Measurements from ENCODE around the gene QRICH1.

The QRICH1 gene

GRCh38 chr3:49001155-49001554 lies 92.7 kb downstream of the QRICH1 start:
- no peak for TF ChIP-seq CTCF (IDR thresholded peaks at IDR 0.05; ENCODE audit: low read depth, low read length)
- H3K4me3 ChIP-seq (replicated peaks in 1 of 2; ENCODE audit: low read depth in 2 of 2, low read length in 2 of 2): no peak overlapping the region
- no peak for DNase-seq (ENCODE audit: low read depth in 2 of 2)

GRCh38 chr3:48999085-48999858 lies 94.6 kb downstream of the QRICH1 start:
- TF ChIP-seq CTCF (IDR thresholded peaks at IDR 0.05; ENCODE audit: low read depth, low read length): no peak
- H3K4me3 ChIP-seq (replicated peaks in 1 of 2; ENCODE audit: low read depth in 2 of 2, low read length in 2 of 2): no peak overlapping the region
- DNase-seq (ENCODE audit: low read depth in 2 of 2): no peak

GRCh38 chr3:48997714-48998637 lies 95.9 kb downstream of the QRICH1 start:
- H3K4me3 ChIP-seq (replicated peaks in 1 of 2; ENCODE audit: low read depth in 2 of 2, low read length in 2 of 2): no peak overlapping the region
- DNase-seq (ENCODE audit: low read depth in 2 of 2): no peak
- TF ChIP-seq CTCF (IDR thresholded peaks at IDR 0.05; ENCODE audit: low read depth, low read length): no peak

GRCh38 chr3:48997102-48997635 lies 96.7 kb downstream of the QRICH1 start:
- TF ChIP-seq CTCF (IDR thresholded peaks at IDR 0.05; ENCODE audit: low read depth, low read length): no peak
- H3K4me3 ChIP-seq (replicated peaks in 1 of 2; ENCODE audit: low read depth in 2 of 2, low read length in 2 of 2): no peak overlapping the region
- DNase-seq (ENCODE audit: low read depth in 2 of 2): no peak

- no peak for DNase-seq (ENCODE audit: low read depth in 2 of 2)
- no peak overlapping the region for H3K4me3 ChIP-seq (replicated peaks in 1 of 2; ENCODE audit: low read depth in 2 of 2, low read length in 2 of 2)
- no peak for TF ChIP-seq CTCF (IDR thresholded peaks at IDR 0.05; ENCODE audit: low read depth, low read length)
These were observed 97.2 kb downstream of the QRICH1 start for GRCh38 chr3:48996640-48997039.

- DNase-seq (ENCODE audit: low read depth in 2 of 2): no peak
- TF ChIP-seq CTCF (IDR thresholded peaks at IDR 0.05; ENCODE audit: low read depth, low read length): no peak
- no peak overlapping the region for H3K4me3 ChIP-seq (replicated peaks in 1 of 2; ENCODE audit: low read depth in 2 of 2, low read length in 2 of 2)
These were observed 100.0 kb downstream of the QRICH1 start for GRCh38 chr3:48993834-48994233.
